Choroid plexus epithelial cell (primary cell): Measurements from ENCODE around the gene DCAF5.

Experiments
- DNase-seq: peaks from one replicate; pipeline ENCODE4 v3.0.0-alpha.2; 2010; ENCODE audit warnings: low read depth
- H3K4me3 ChIP-seq: 2 replicates; pipeline ENCODE4 v1.5.1; 2011; ENCODE audit warnings: low read depth, mild to moderate bottlenecking, control low read depth, low read length, moderate library complexity
- CTCF ChIP-seq: conservative IDR thresholded peaks from 2 replicates; pipeline ENCODE4 v1.5.1; 2011; ENCODE audit warnings: low read depth, mild to moderate bottlenecking, control low read depth, inconsistent platforms, low read length, moderate library complexity

Gene DCAF5

GRCh38 chr14:69153873-69154270 is 953 bp upstream of the DCAF5 start:
- TF ChIP-seq CTCF: no peak
- peak; percentile 25 for DNase-seq
- peak overlapping the region; percentile 84 for H3K4me3 ChIP-seq

GRCh38 chr14:69153152-69153872 is 393 bp upstream of the DCAF5 start:
- H3K4me3 ChIP-seq: peak overlapping the region; percentile 84
- peak; percentile 97 for DNase-seq
- no peak for TF ChIP-seq CTCF

GRCh38 chr14:69152181-69152901 is 578 bp downstream of the DCAF5 start:
- DNase-seq: peak; percentile 51
- no peak for TF ChIP-seq CTCF
- H3K4me3 ChIP-seq: peak overlapping the region; percentile 84

- peak; percentile 61 for DNase-seq
- peak overlapping the region; percentile 84 for H3K4me3 ChIP-seq
- TF ChIP-seq CTCF: peak; percentile 31
These were observed 1.3 kb downstream of the DCAF5 start for GRCh38 chr14:69151458-69152180.

GRCh38 chr14:69149461-69150244 is 3.3 kb downstream of the DCAF5 start:
- H3K4me3 ChIP-seq: no peak overlapping the region
- no peak for DNase-seq
- TF ChIP-seq CTCF: no peak

GRCh38 chr14:69142101-69142500 is 10.8 kb downstream of the DCAF5 start:
- H3K4me3 ChIP-seq: no peak overlapping the region
- no peak for TF ChIP-seq CTCF
- DNase-seq: no peak
